ENCODE results near the gene FBXW4.
A peak's percentile ranks its signal among the peaks of the same experiment; 100 is the strongest.

The FBXW4 gene

DNA sequence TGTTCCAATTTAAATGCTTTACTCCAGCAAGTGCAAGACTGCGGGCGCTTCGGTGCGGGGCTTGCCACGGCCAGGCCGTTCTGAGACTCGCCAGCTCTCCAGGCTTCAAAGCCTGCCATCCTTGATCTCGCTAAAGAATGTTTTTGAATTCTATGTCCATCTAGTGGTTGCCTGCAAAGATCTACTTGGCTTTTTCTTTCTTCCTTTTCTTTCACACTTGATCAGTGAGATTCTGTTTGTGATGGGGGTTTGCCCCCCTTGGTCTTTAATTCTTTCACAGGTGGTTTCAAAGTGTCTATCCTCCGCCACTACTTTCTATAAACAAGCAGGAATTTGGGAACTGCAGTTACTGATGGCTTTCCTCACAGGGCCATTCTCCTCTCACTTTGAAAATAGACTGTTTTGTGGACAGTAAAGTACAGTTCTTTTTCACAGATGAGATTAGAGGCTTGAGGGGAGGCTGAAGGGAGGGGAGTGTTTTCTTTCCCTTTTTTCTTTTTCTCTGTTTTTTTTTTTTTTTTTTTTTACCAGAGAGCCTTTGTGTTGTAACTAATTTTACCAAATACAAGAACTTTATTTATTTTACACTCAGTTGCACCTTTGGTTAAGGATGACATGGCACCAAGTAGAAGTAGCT, 15.2 kb upstream of the FBXW4 start:
- peaks cover 8% of the 10 kb centered on the region for H3K27me3 ChIP-seq (replicated peaks)
- no peak for DNase-seq
- H3K36me3 ChIP-seq (replicated peaks): no peaks in the 10 kb centered on the region
- H3K4me3 ChIP-seq (ENCODE audit: low read depth, low read length): peak overlapping the region; percentile 13
- in situ Hi-C loops (cut with HindIII; ENCODE audit: low pct_ligation_motif_present, low sequenced_read_pairs): no loop called here
- H3K27ac ChIP-seq: no peak overlapping the region
- TF ChIP-seq, protein P1, sequence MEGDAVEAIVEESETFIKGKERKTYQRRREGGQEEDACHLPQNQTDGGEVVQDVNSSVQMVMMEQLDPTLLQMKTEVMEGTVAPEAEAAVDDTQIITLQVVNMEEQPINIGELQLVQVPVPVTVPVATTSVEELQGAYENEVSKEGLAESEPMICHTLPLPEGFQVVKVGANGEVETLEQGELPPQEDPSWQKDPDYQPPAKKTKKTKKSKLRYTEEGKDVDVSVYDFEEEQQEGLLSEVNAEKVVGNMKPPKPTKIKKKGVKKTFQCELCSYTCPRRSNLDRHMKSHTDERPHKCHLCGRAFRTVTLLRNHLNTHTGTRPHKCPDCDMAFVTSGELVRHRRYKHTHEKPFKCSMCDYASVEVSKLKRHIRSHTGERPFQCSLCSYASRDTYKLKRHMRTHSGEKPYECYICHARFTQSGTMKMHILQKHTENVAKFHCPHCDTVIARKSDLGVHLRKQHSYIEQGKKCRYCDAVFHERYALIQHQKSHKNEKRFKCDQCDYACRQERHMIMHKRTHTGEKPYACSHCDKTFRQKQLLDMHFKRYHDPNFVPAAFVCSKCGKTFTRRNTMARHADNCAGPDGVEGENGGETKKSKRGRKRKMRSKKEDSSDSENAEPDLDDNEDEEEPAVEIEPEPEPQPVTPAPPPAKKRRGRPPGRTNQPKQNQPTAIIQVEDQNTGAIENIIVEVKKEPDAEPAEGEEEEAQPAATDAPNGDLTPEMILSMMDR (IDR thresholded peaks at IDR 0.05; ENCODE audit: low read depth, low read length, missing control alignments): peak; percentile 33

- Histone ChIP-seq H3K36me3 (replicated peaks) (no peaks in the 10 kb centered on the region), H3K4me3 (ENCODE audit: low read depth, low read length) (peak overlapping the region; percentile 13), H3K27me3 (replicated peaks) (peaks cover 8% of the 10 kb centered on the region), H3K27ac (no peak overlapping the region)
- TF ChIP-seq, protein P1 (IDR thresholded peaks at IDR 0.05; ENCODE audit: low read depth, low read length, missing control alignments): no peak
- no peak for DNase-seq
- in situ Hi-C loops (cut with HindIII; ENCODE audit: low pct_ligation_motif_present, low sequenced_read_pairs): no loop called here
Measured at GRCh38 chr10:101709359-101710058, 14.5 kb upstream of the FBXW4 start.

- no peak overlapping the region for H3K27ac ChIP-seq
- H3K27me3 ChIP-seq (replicated peaks): peaks cover 8% of the 10 kb centered on the region
- in situ Hi-C loops (cut with HindIII; ENCODE audit: low pct_ligation_motif_present, low sequenced_read_pairs): no loop called here
- DNase-seq: no peak
- H3K36me3 ChIP-seq (replicated peaks): no peaks in the 10 kb centered on the region
- no peak overlapping the region for H3K4me3 ChIP-seq (ENCODE audit: low read depth, low read length)
- TF ChIP-seq, protein P1 (IDR thresholded peaks at IDR 0.05; ENCODE audit: low read depth, low read length, missing control alignments): no peak
Measured at GRCh38 chr10:101708870-101709269, 13.9 kb upstream of the FBXW4 start.

DNA sequence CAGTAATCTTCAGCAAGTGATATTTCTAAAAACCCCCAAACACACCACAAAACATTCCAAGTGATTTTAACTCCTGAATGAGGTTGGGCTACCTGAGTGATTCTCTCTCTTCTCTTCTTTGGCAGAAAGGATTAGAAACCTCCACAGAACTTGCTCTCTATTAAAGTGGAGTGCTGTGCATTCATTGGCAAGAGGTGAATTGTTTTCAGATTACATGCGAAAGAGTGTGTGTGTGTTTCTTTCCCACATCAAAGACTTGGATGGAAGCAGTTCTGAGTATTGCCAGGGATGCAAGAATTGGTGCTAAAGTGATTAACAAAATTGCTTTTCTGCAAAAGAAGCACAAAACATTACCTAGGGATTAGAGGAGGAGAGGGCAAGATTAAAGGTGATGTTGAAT, 13.1 kb upstream of the FBXW4 start:
- no peak overlapping the region for H3K4me3 ChIP-seq (ENCODE audit: low read depth, low read length)
- TF ChIP-seq, protein P1 (IDR thresholded peaks at IDR 0.05; ENCODE audit: low read depth, low read length, missing control alignments): no peak
- no peak overlapping the region for H3K27ac ChIP-seq
- in situ Hi-C loops (cut with HindIII; ENCODE audit: low pct_ligation_motif_present, low sequenced_read_pairs): no loop called here
- DNase-seq: no peak
- H3K27me3 ChIP-seq (replicated peaks): peaks cover 8% of the 10 kb centered on the region
- H3K36me3 ChIP-seq (replicated peaks): no peaks in the 10 kb centered on the region

DNA sequence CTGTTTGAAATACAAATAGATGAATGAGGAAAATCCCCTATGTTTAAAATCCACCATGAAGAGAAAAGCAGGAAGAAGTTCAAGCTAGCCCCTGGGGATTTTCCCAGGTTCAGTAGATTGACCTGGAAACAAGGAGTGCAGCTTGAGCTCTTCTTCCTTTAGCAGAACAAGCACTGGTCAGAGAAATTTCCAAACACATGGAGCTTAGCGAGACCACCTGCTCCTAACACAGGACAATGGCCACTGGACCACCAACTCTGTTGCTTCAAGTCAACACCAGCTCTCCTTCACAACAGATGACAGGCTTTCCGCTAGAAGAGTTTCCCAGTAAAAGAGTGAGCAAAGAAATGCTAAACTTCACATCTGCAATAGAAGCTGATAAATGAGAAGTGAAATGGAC, 9.4 kb upstream of the FBXW4 start:
- no peak overlapping the region for H3K4me3 ChIP-seq (ENCODE audit: low read depth, low read length)
- H3K27ac ChIP-seq: no peak overlapping the region
- H3K27me3 ChIP-seq (replicated peaks): peaks cover 8% of the 10 kb centered on the region
- in situ Hi-C loops (cut with HindIII; ENCODE audit: low pct_ligation_motif_present, low sequenced_read_pairs): no loop called here
- TF ChIP-seq, protein P1 (IDR thresholded peaks at IDR 0.05; ENCODE audit: low read depth, low read length, missing control alignments): no peak
- no peaks in the 10 kb centered on the region for H3K36me3 ChIP-seq (replicated peaks)
- DNase-seq: no peak

Data from brain microvascular endothelial cell (primary cell).